ENCODE results near the gene LMX1B.
"Not testable (repeated sequence)": the region's sequence is repeated elsewhere in the genome, so short reads cannot be mapped to it uniquely, and the experiment has no call there.

- not testable (repeated sequence) for TF ChIP-seq CTCF (IDR thresholded peaks at IDR 0.05; ENCODE audit: low read depth, low read length, poor library complexity, severe bottlenecking); EZH2phosphoT487 (IDR thresholded peaks at IDR 0.05; ENCODE audit: borderline replicate concordance, low read length)
Measured at GRCh38 chr9:126717441-126717840, 103.7 kb downstream of the LMX1B start.
